Liver (tissue), 9 donors: ENCODE data around the gene PRCD. TPM values are rescaled to one million over a fixed set of nuclear protein-coding genes. Genes with fewer than 3 reads are reported as not detected.
A peak's percentile ranks its signal among the peaks of the same experiment; 100 is the strongest.

Experiments
- DNase-seq: peaks from one replicate; pipeline ENCODE4 v3.0.0-alpha.2; 2017; ENCODE audit warnings: low spot score
- H3K27ac ChIP-seq, 2 donors: one replicate each; pipeline ENCODE4 v1.7.0; 2013; ENCODE audit warnings: inconsistent platforms in 2 of 2, low read length in 2 of 2, control low read depth in 1 of 2, low read depth in 1 of 2, mild to moderate bottlenecking in 1 of 2
- H3K27me3 ChIP-seq, 4 donors: one replicate each; pipeline versions ENCODE4 v1.6.1 to v1.7.0; 2013; ENCODE audit warnings: low read length in 3 of 4, inconsistent platforms in 1 of 4, mild to moderate bottlenecking in 1 of 4, moderate library complexity in 1 of 4; ENCODE audit not compliant: control insufficient read depth in 4 of 4, insufficient read depth in 4 of 4
- H3K36me3 ChIP-seq, 4 donors: one replicate each; pipeline versions ENCODE4 v1.6.1 to v1.7.0; 2013; ENCODE audit warnings: low read length in 3 of 4, mild to moderate bottlenecking in 3 of 4, low read depth in 1 of 4, moderate library complexity in 1 of 4; ENCODE audit not compliant: control insufficient read depth in 4 of 4, insufficient read depth in 3 of 4
- H3K4me1 ChIP-seq, 4 donors: one replicate each; pipeline versions ENCODE4 v1.6.1 to v1.7.0; 2013; ENCODE audit warnings: low read length in 3 of 4, mild to moderate bottlenecking in 3 of 4, moderate library complexity in 1 of 4; ENCODE audit not compliant: control insufficient read depth in 4 of 4, insufficient read depth in 4 of 4
- H3K4me3 ChIP-seq, 3 donors: one replicate each; pipeline versions ENCODE4 v1.6.1 to v1.7.0; 2013; ENCODE audit warnings: low read length in 3 of 3, control low read depth in 1 of 3, low read depth in 1 of 3, mild to moderate bottlenecking in 1 of 3
- H3K9ac ChIP-seq, 2 donors: one replicate each; pipeline ENCODE4 v1.7.0; 2013; ENCODE audit warnings: low read length in 2 of 2, mild to moderate bottlenecking in 2 of 2, moderate library complexity in 2 of 2, control low read depth in 1 of 2, low read depth in 1 of 2
- H3K9me3 ChIP-seq, 4 donors: one replicate each; pipeline versions ENCODE4 v1.6.1 to v1.7.0; 2013; ENCODE audit warnings: low read length in 3 of 4; ENCODE audit not compliant: control insufficient read depth in 4 of 4
- ATF3 ChIP-seq: IDR thresholded peaks from 2 replicates; pipeline ENCODE4 v1.6.1; 2016; ENCODE audit warnings: antibody characterized with exemption
- CTCF ChIP-seq: fragments of 150-350 bp; IDR thresholded peaks from 2 replicates; pipeline ENCODE4 v1.5.1; 2017; ENCODE audit warnings: improper control_type of control experiment, low read depth, low read length; ENCODE audit not compliant: missing input control
- EGR1 ChIP-seq, 2 donors: IDR thresholded peaks; 2 replicates each; pipeline ENCODE4 v1.6.1; 2016 to 2018; ENCODE audit warnings: antibody characterized with exemption in 2 of 2, low read depth in 2 of 2
- FOXA1 ChIP-seq: IDR thresholded peaks from 2 replicates; pipeline ENCODE4 v1.6.1; 2016; ENCODE audit warnings: antibody characterized with exemption
- FOXA2 ChIP-seq: IDR thresholded peaks from 2 replicates; pipeline ENCODE4 v1.6.1; 2016; ENCODE audit warnings: antibody characterized with exemption
- GABPA ChIP-seq, 2 donors: IDR thresholded peaks in 1 of 2; conservative IDR thresholded peaks in 1 of 2; 2 replicates each; pipeline ENCODE4 v1.6.1; 2016; ENCODE audit warnings: antibody characterized with exemption in 2 of 2, mild to moderate bottlenecking in 1 of 2, moderate library complexity in 1 of 2
- HNF4A ChIP-seq, 2 donors: conservative IDR thresholded peaks; 2 replicates each; pipeline ENCODE4 v1.6.1; 2016; ENCODE audit warnings: antibody characterized with exemption in 2 of 2, mild to moderate bottlenecking in 2 of 2
- HNF4G ChIP-seq: IDR thresholded peaks from 2 replicates; pipeline ENCODE4 v1.6.1; 2016; ENCODE audit warnings: antibody characterized with exemption
- JUND ChIP-seq, 2 donors: IDR thresholded peaks; 2 replicates each; pipeline ENCODE4 v1.6.1; 2016; ENCODE audit warnings: antibody characterized with exemption in 2 of 2
- MAX ChIP-seq: IDR thresholded peaks from 2 replicates; pipeline ENCODE4 v1.6.1; 2016; ENCODE audit warnings: antibody characterized with exemption
- NR2F2 ChIP-seq: IDR thresholded peaks from 2 replicates; pipeline ENCODE4 v1.6.1; 2016; ENCODE audit warnings: antibody characterized with exemption
- RAD21 ChIP-seq, 2 donors: IDR thresholded peaks; 2 replicates each; pipeline ENCODE4 v1.6.1; 2016; ENCODE audit warnings: antibody characterized with exemption in 2 of 2, mild to moderate bottlenecking in 2 of 2
- REST ChIP-seq: IDR thresholded peaks from 2 replicates; pipeline ENCODE4 v1.6.1; 2016; ENCODE audit warnings: antibody characterized with exemption, mild to moderate bottlenecking
- RXRA ChIP-seq, 2 donors: IDR thresholded peaks; 2 replicates each; pipeline ENCODE4 v1.6.1; 2017 to 2018; ENCODE audit warnings: antibody characterized with exemption in 2 of 2, mild to moderate bottlenecking in 1 of 2
- SP1 ChIP-seq: IDR thresholded peaks from 2 replicates; pipeline ENCODE4 v1.6.1; 2018; ENCODE audit warnings: antibody characterized with exemption, mild to moderate bottlenecking
- TAF1 ChIP-seq: conservative IDR thresholded peaks from 2 replicates; pipeline ENCODE4 v1.6.1; 2016; ENCODE audit warnings: antibody characterized with exemption, mild to moderate bottlenecking
- YY1 ChIP-seq: IDR thresholded peaks from 2 replicates; pipeline ENCODE4 v1.6.1; 2016; ENCODE audit warnings: antibody characterized with exemption, mild to moderate bottlenecking
- ZBTB33 ChIP-seq: IDR thresholded peaks from 2 replicates; pipeline ENCODE4 v1.6.1; 2016; ENCODE audit warnings: antibody characterized with exemption
- WGBS: extraction: QIAGEN DNeasy Blood & Tissue Kit; methylation state at CpG from one replicate; pipeline ENCODE4 v1.1.7; 2013; 5-methylcytosine and 5-hydroxymethylcytosine counted together
- polyA plus RNA-seq, 2 donors: library from polyadenylated mRNA; stranded (reverse) in 1 of 2; unstranded in 1 of 2; fragments of 200-250 nt in 1 of 2; fragments of >200 nt in 1 of 2; fragmentation: Nextera tagmentation in 1 of 2; extraction: Ambion mirVana in 1 of 2; gene quantifications; one replicate each; pipeline versions ENCODE4 v1.2.1 to v1.2.3, GENCODE V29; 2013 to 2015
- total RNA-seq, 2 donors: library from RNA; depleted of rRNA; stranded (reverse); fragments of >200 nt; gene quantifications; one replicate each; pipeline ENCODE4 v1.2.3, GENCODE V29; 2014
- donor health status: healthy.
- donor health status: healthy.
- donor health status: healthy.
- donor health status: healthy.
- donor health status: healthy.

The PRCD gene
- total and polyA plus RNA-seq, 4 donors = 0.63 to 1.0 (median 0.75) TPM; not detected in 1

- H3K4me3 ChIP-seq = no peak overlapping the region
- DNase-seq = no peak
- H3K9ac ChIP-seq = no peak overlapping the region
These were observed 3.9 kb upstream of the PRCD start for GRCh38 chr17:76535788-76536510.

More at GRCh38 chr17:76535788-76536510, 3.9 kb upstream of the PRCD start:
- Histone ChIP-seq H3K27ac (peak overlapping the region in 1 of 2 donors; percentile 12), H3K9me3 (no peaks in the 10 kb centered on the region), H3K36me3 (no peaks in the 10 kb centered on the region), H3K4me1 (peaks cover 5 to 26% (median 12%) of the 10 kb centered on the region in 4 donors), H3K27me3 (no peaks in the 10 kb centered on the region)
- TF ChIP-seq NR2F2 = no peak
- TF ChIP-seq RXRA (IDR thresholded peaks at IDR 0.05) = no peak
- TF ChIP-seq CTCF = no peak
- TF ChIP-seq JUND (IDR thresholded peaks at IDR 0.05) = no peak
- TF ChIP-seq HNF4G = no peak
- no peak for TF ChIP-seq ATF3
- TF ChIP-seq SP1 = no peak
- no peak for TF ChIP-seq FOXA1
- no peak for TF ChIP-seq EGR1 (IDR thresholded peaks at IDR 0.05; ENCODE audit: low read depth in 2 of 2)
- no peak for TF ChIP-seq FOXA2
- TF ChIP-seq YY1 = no peak
- TF ChIP-seq TAF1 = no peak
- no peak for TF ChIP-seq HNF4A (conservative IDR thresholded peaks at IDR 0.05)
- TF ChIP-seq ZBTB33 = no peak
- TF ChIP-seq MAX = no peak
- TF ChIP-seq GABPA (IDR thresholded peaks at IDR 0.05 in 1 of 2, conservative IDR thresholded peaks at IDR 0.05 in 1 of 2) = no peak
- TF ChIP-seq RAD21 (IDR thresholded peaks at IDR 0.05) = no peak
- TF ChIP-seq REST = no peak
- 84% methylated on average over 19 of the region's 19 CpGs for WGBS
